GM18520 (cell line): Measurements from ENCODE around the gene GABRB3.

Experiments
- ATAC-seq: cut with Tn5 transposase; IDR thresholded peaks from one replicate; pipeline ENCODE4 v1.9.1; 2021; ENCODE audit not compliant: unreplicated experiment

GABRB3 gene

GRCh38 chr15:26679927-26680326, 92.9 kb downstream of the GABRB3 start:
- no peak for ATAC-seq

- ATAC-seq, result no peak
These were observed 96.8 kb downstream of the GABRB3 start for GRCh38 chr15:26676115-26676514.

DNA sequence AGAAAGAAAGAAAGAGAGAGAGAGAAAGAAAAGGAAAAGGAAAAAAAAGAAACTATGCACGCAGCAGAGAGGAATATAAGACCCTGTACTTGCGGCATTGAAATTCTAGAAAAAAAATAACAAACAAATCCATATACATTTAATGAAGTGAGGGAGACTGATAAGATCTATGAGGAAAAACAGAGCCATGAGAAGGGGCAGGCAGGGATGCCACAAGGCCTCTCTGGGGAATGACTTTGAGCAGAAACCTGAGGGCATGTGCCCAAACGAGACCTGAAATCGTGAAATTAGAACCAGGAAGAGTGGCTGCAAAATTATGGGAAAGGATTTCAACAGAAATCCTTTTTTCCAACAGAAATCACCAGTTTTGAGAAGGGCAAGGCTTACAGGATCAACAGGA, 98.4 kb downstream of the GABRB3 start:
- ATAC-seq, result no peak

DNA sequence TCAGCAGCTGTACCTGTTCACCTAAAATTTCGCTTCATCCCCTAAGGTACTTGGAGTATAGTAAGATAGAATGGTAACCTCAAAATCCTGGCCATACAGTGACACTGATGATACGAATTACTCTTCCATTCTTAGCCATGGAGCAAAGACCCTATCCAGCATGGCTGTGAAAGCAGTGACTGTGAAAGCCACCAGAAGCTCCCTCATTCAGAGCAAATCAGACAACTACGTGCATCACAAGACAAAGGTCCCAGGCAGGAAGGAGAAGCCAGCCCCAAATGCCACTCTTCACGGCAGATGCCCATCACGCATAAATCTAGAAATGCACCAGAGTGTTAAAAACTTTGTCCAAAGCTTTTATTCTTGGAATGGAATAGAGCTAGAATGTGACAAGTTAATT, 99.4 kb downstream of the GABRB3 start:
- no peak for ATAC-seq

DNA sequence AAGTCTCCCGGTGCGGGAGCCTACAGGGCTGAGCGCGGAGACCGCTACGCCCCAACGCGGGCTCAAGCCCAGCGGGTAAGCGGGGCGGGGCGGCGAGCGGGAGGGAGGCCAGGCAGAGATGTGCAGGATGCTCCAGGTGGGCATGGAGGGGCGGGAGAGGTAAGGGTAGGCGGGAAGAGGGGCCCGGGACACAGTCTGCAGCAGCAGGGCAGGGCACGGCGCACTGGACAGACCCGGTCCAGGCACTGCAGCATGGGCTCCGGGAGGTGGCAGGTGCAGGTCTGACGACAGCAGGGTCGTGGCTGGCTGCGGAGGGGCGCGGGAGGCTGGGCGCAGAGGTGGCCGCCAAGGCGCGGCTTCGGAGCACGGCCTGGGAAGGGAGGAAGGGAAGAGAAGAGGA, 102.8 kb downstream of the GABRB3 start:
- no peak for ATAC-seq

DNA sequence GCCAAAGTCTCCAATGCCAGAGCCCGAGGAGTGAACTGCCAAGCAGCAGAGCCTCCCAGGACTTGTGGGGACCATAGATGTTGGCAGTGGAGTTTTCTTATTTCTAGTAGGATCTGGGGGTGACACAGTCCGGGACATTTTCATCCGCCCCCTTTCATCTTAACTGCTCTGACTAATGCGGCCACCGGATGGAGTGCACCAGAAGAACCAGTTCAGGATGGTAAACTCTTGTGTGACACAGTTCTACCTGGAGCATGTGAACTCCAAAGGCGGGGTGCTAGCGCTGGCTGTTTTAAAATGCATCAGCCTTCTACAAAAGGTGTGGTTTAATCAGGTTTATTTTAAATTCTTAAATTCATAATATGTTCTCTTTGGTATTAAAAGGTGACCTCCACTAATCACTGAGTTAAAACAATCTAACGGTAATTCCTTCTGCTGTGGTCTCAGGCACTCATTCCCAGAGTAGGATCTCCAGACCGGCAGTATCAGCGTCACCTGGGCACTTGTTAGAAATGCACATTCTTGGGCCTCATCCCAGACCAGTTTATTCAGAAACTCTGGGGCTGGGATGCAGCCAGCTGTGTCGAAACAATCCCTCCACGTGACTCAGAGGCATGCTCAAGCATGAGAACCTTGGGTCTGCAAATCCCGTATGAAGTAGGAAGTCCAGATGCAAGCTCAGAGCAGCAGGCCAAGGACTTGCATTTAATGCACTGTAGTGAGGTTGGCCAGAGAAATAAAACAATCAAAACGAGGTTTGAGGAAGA, 105.5 kb downstream of the GABRB3 start:
- ATAC-seq, result no peak

- ATAC-seq, result no peak
These were observed 106.7 kb downstream of the GABRB3 start for GRCh38 chr15:26665957-26666791.

DNA sequence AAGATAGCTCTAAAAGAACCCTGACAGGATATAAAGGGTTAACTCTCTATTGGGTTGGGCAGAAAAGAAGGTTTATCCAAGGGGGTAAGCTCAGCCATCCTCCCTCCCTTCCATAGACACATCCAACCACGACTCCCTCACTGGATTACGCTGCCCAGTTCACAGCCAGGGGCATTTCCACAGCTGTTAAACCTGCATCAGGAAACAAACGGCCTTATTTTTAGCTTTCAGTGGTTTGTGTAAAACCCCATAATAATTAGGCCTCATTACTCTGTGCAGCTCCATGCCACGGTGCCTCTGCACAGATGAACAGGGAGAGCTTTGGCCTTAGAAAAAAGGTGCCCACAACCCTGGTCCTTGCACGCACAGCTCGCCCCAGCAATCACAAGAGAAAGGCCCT, 110.6 kb downstream of the GABRB3 start:
- ATAC-seq, result no peak

DNA sequence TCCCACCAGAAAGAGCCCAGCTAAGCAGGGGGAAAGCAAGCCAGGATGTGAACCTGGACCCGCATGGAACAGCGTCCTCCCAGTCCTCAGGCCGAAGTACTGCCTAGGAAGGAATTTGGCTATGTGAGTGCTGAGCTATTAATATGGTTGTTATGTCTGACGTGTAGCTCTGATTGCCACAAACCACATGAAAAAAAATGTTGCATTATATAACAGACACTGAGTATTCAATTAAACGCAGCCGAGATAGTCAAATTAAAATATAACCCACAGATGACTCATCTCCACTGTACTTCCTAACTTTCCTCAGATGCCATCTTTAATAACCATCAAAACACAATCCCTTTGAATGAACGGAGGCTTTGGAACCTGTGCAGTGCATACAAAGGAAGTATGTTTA, 111.1 kb downstream of the GABRB3 start:
- no peak for ATAC-seq

GRCh38 chr15:26661107-26661506, 111.8 kb downstream of the GABRB3 start:
- ATAC-seq, result no peak

- no peak for ATAC-seq
These were observed 112.6 kb downstream of the GABRB3 start for GRCh38 chr15:26660241-26660640.

GRCh38 chr15:26658290-26658689, 114.6 kb downstream of the GABRB3 start:
- ATAC-seq, result no peak

DNA sequence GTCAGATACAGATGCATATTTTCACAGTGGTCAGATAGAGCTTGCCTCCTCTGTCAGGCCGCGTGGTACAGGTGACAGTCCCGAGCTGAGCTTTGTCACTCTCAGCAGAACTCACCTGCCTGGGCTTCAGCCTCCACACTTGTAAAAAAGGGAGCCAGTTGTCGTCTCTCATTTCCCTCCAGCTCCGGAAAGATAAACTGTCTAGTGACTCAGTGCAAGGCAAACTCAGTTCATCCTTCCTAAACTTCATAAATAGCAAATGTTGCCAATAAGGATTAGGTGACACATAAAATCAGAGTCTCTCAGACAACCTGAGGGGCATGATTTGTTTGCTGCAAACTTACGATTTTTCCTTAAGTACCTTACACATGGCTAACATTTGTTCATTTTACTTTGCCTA, 116.8 kb downstream of the GABRB3 start:
- ATAC-seq, result no peak

GRCh38 chr15:26651909-26652308, 121.0 kb downstream of the GABRB3 start:
- ATAC-seq, result no peak

DNA sequence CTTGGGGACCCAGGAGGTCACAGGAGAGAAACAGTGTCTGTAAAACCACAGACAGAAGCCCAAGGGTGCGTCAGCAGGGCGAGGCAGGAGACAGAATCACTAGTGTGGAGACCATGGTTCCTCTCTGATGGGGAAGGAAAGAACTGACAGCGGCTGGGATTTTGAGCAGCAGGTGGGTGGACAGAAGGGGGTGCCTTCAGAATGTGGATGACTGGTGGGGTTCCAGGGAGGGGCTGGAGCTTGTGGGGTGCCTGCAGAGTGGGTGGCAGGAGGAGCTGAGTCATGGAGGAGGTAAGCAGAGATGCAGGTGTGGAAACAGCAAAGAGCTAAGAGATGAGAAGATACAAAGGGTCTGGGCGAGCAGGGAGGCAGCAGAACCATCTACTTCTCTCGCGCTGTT, 124.2 kb downstream of the GABRB3 start:
- ATAC-seq, result no peak

GRCh38 chr15:26644948-26645347, 127.9 kb downstream of the GABRB3 start:
- ATAC-seq, result no peak

DNA sequence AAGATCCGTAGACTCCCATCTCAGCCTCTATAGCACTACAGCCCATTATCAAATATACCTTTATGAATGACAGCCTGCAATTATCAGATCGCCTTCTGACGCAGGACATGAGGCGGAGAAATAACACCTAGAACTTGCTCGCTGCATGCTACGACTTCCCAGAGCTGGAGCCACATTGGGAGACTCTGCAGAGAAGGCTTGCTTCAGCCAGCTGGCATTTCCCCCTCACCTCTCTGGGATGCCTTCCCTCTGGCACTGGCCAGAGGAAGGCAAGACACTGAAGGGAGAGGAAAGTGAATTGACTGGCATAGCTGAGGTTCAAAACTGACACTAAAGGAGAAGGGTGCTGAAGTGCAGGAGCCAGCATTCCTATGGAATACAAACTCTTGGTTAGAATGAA, 131.7 kb downstream of the GABRB3 start:
- no peak for ATAC-seq

GRCh38 chr15:26640601-26641000, 132.3 kb downstream of the GABRB3 start:
- ATAC-seq, result no peak

DNA sequence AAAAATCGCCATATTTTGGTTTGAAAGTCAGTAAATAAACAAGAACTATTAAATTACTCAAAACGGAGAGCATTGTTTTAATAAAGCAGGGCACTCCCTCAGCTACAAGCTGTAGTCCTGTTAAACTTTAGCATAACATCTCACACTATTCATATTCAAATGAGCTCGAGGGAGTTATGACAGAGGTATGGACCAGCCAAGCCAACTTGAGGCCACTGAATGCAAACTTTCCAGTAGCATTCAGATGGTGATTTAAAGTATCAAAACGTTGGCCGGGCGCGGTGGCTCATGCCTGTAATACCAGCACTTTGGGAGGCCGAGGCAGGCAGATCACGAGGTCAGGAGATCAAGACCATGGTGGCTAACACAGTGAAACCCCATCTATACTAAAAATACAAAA, 132.9 kb downstream of the GABRB3 start:
- ATAC-seq, result no peak

DNA sequence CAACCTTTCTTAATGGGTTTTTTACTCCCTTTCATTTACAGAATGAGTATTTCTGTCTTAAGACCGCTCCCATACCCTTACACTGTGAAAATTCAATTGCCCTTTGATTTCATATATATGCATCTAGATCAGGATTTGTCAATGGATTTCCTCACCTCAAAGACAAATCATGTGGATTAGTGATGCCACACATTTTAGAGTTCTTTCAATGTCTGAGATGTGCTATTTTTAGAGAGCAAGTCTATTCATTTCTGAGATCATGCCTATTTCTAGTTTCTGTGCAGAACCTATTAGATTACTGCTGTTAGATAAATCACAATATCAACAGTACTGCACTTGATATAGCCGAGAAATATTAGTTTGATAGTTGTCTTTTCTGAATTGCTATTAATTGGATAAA, 137.3 kb downstream of the GABRB3 start:
- ATAC-seq, result no peak

DNA sequence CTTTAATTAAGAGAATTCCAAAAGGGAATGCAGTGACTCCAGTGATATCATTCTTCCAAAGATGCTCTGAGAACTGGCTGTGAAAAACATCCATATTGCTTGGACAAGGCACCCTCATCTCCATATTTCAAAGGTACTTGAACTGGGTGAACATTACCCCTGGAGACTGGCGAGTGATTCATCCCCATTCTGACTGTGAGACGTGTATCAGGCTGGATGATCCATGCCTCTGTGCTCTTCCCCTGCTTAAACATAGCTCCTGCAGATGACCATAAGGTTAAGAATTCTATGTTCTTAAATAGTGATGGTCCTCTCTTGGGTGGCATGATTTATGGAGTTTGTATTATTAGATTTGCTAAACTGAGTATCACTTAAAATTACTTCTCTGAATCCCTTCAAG, 137.8 kb downstream of the GABRB3 start:
- no peak for ATAC-seq

DNA sequence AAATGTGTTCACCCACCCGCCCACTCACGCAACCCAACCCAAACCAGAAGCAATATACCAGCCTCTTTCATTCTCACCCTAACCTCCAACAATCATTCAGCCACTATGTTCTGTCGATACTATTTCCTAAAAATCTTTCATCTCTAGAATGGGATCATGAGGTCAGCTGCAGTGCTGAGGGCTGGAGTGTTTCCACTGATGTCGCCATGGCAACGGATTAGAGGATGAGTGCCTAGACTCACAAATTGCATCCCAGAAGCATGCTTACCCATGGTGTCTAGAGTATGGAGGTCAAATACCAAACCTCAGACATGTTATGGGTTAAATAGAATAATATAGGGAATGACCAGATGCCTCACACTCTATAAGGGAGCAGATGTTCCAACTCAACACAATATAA, 138.5 kb downstream of the GABRB3 start:
- ATAC-seq, result no peak
